Stimulated activated CD4-positive, alpha-beta T cell treated with anti-CD3 and anti-CD28 coated beads, TNF-alpha, amount 100 ng/mL, for 24 hours (primary cell): ENCODE data around the gene GATD1.

ENCODE experiments used
- DNase-seq, 3 experiments: peaks; one replicate each; pipeline ENCODE4 v3.0.0-alpha.2; 2020; ENCODE audit warnings: low read depth in 3 of 3

GATD1 gene

GRCh38 chr11:779955-780532 is 2.8 kb upstream of the GATD1 start:
- no peak for DNase-seq

DNA sequence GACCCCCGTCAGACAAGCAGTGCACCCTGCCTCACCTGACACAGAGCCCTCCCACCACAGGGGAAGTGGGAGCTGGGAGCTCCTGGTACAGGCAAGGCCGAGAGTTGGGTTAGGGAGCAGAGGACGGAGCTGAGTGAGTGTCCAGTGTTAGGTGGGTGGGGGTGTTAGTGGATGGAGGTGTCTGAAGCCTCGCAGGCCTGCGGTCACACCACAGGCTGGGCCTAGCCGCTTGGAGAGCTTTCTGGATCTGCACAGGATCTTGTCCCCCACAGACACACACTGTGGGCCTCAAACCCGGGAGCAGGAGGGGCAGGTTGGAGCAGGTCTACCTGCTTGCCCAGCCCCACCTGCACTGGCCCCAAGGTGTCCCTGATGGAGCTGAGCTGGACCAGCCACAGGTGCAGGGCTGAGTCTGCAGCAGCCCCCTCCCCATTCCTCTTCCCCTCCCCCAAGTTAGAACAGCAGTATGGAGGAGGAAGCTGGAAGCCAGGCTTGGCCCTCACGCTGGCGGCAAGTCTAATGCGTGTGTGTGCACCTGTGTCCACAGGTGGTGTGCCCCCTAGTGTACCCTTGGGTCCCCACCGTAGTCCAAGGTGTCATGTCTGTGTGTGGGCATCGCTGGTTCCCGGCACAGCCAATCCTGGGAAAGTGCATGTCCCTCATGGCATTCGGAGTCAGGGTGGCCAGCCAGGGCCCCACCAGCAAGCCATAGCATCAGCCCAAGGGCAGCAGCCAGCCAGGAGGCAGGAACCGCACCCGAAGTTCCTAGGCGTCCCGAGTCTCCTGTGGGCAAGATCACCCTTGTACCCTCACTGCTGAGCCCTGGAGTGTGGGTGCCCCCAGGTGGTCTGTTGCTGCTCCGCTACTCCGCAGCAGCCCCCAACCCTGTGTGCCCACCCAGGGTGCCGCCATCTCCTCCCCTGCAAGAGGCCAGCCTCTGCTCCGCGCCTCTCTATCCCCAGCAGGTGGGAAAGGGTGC is 2.0 kb upstream of the GATD1 start:
- DNase-seq, result no peak

- no peak for DNase-seq
These were observed 563 bp downstream of the GATD1 start for GRCh38 chr11:776561-777287.

- no peak for DNase-seq
These were observed 1.1 kb downstream of the GATD1 start for GRCh38 chr11:776263-776560.

DNA sequence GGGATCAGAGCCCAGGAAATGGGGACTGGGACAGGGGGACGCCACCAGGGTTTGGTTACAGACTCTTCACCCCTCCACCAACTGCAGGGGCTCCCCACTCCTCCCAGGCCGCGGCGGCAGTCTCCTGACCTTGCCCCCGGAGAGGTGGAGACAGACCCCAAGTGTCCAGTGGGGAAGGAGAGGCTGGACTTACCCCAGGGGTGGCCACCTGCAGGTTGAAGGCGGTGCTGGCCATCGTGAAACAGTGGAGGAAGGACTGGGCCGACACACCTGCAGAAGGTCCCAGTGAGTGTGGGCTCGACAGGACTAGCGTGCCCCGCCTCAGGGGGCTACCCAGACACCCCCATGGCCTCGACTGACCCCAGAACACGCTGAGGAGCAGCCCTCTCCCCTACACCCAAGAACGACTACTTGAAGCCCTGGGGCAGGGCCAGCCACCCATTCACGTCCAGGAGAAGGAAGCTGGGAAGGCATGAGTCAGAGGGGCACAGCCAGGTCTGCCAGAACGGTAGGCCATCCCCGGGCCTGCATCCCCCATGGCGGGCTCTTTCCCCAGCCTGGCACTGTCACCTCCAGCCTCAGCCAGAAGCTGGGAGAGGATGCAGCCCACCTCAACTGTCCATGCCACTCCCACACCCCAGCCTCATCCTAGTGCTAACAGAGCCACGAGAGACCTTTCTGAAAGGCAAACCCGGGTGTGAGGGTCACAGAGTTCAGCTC is 2.3 kb downstream of the GATD1 start:
- no peak for DNase-seq

- DNase-seq, result no peak
These were observed 3.5 kb downstream of the GATD1 start for GRCh38 chr11:773830-774229.

- DNase-seq, result no peak
These were observed 3.9 kb downstream of the GATD1 start for GRCh38 chr11:773425-773824.

GRCh38 chr11:772429-773390 is 4.6 kb downstream of the GATD1 start:
- no peak for DNase-seq

- no peak for DNase-seq
These were observed 5.6 kb downstream of the GATD1 start for GRCh38 chr11:771617-772204.

GRCh38 chr11:770642-771616 is 6.4 kb downstream of the GATD1 start:
- DNase-seq, result no peak

DNA sequence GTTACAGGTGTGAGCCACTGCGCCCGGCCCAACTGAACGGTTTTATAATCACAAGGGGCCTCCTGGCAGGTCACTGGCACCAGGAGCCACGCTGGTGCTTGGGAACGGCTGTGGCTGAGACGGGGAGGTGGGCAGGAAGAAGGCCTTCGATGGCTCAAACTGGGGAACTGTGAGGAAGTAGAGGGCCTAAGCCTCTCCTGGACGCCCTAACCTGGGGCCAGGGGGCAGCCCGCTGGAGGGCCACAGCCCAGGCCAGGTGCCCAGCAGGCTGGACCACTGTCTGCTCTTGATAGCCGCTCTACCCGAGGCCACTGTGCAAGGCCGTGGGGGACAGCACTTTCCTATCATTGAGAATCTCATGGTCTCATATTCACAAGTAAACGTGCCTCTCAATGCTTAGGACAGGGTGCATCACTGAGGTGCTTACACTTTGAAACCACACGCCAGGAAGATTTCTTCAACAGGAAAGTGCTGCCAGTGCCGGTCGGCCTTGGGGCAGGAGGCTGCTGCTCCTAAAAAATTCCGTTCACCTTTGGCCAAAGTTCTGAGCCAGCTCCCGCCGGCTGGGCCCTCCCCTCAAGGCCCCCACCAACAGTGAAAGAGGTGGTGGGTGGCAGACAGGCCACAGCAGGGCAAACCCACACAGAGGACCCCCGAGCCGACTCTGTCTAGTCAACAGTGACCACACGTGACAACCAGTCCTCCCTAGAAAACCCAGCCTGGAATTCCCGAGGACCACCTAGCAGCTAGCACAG is 7.2 kb downstream of the GATD1 start:
- DNase-seq, result no peak

GRCh38 chr11:767238-767637 is 10.0 kb downstream of the GATD1 start:
- DNase-seq, result no peak

GRCh38 chr11:766936-767210 is 10.4 kb downstream of the GATD1 start:
- no peak for DNase-seq

- DNase-seq, result no peak
These were observed 11.0 kb downstream of the GATD1 start for GRCh38 chr11:766106-766935.

DNA sequence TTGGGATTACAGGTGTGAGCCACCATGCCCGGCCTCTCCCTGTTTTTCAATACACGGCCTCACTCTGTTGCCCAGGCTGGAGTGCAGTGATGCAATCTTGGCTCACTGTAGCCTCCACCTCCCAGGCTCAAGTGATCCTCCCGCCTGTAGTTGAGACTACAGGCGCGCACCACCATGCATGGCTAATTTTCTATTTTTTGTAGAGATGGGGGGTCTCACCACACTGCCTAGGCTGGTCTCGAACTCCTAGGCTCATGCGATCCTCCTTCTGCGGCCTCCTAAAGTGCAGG is 11.5 kb downstream of the GATD1 start:
- DNase-seq, result no peak

DNA sequence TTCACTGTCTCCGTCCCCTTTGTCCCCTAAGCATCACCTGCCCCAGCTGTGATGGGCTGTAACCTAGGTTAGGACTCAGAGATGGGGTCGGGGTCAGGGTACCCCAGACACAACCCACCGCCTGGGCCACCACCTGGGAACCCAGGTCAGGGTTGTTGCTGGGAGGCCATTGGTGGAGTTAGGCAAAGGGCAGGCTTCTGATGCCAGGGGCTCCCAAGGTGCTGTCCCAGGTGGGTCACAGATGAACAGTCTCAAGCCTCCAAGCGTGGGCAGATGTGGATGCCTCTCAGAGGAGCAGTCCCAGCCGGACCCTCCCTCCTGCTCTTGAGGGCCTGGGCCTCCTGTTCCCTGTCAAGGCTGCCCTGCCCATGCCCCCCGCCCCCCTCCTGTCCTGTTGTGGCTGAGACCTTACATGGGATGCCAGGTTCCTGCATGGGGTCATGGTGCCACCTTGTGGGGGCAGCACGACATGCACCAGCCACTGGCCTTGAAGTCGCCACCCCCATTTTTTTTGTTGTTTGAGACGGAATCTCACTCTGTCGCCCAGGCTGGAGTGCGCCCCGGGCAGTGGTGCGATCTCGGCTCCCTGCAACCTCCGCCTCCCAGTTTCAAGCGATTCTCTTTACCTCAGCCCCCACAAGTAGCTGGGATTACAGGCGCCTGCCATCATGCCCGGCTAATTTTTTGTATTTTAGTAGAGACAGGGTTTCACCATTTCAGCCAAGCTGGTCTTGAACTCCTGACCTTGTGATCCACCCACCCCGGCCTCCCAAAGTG is 12.1 kb downstream of the GATD1 start:
- DNase-seq, result peak in 1 of 3 experiments; percentile 58

DNA sequence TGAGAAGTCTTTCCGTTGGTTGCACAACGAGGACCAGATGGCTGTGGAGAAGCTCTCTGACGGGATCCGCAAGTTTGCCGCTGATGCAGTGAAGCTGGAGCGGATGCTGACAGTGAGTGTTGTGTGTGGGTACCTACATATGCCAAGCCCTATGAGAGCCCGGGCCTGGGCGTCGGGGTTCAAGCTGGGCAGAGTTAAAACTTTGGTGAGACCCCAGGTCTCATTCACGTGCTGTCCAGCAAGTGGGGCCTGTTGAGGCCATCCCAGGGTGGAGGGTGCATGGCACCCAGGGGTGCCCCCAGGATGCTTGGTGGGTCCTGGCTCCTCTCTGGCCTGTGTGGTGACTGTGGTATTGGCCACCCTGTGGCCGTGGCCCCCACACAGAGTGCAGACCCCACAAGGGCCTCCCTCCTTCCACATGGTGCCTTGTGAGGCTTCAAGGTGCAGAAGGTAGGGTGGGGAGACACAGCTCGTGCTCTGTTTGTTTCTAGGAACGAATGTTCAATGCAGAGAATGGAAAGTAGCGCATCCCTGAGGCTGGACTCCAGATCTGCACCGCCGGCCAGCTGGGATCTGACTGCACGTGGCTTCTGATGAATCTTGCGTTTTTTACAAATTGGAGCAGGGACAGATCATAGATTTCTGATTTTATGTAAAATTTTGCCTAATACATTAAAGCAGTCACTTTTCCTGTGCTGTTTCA is 12.8 kb downstream of the GATD1 start:
- DNase-seq, result no peak
